RCC 7860 (cell line): Measurements from ENCODE around the gene FBP1.
"Not testable (repeated sequence)": the region's sequence is repeated elsewhere in the genome, so short reads cannot be mapped to it uniquely, and the experiment has no call there.

Experiments
- DNase-seq: peaks from one replicate; pipeline ENCODE4 v3.0.0-alpha.2; 2015; ENCODE audit warnings: low spot score
- FAIRE-seq: peaks from 2 replicates; lab custom pipeline; 2012; peaks lifted over from hg19 to GRCh38; lab: Jason Lieb, UNC

Gene FBP1

GRCh38 chr9:94586316-94586715 is 53.0 kb downstream of the FBP1 start:
- DNase-seq (no peak), FAIRE-seq (no peak)

- FAIRE-seq (no peak), DNase-seq (no peak)
Measured at GRCh38 chr9:94584555-94584954, 54.8 kb downstream of the FBP1 start.

DNA sequence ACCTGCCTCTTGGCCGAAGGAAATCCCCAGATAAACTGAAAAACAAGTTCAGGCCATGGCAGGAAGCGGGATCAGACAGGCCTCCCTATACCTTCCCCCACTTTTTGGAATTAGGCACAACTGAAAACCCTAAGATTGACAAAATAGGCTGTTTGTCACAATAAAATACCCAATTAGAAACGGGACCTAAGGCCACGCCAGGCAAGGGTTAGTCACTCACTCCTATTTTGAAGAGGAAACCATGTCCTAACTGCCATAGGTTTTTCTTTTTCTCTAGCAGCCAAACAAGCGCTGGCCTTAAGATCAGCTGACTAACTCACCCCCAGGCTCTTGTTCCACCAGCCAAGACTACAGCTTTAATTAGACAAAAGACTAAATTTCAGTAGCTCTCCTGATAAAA is 57.6 kb downstream of the FBP1 start:
- no peak for DNase-seq
- FAIRE-seq: no peak

DNA sequence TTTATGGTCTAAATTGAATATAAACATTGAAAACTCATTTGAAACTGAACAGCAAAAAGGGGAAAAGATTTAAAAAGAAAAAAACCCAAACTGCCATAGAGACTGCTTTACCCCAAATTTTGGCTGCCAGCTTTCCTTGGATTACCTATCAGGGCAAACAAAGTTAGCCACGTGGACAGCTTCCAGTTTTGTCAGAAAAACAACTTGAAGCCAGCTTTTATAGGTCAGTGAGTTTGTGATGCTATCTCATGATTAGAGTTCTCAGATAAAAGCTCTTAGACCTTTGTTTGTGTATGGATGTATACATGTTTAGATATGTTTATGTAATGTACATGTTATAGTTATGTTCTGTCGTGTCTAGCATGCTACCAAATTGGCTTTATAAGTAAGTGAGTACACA is 61.7 kb downstream of the FBP1 start:
- FAIRE-seq (no peak), DNase-seq (no peak)

DNA sequence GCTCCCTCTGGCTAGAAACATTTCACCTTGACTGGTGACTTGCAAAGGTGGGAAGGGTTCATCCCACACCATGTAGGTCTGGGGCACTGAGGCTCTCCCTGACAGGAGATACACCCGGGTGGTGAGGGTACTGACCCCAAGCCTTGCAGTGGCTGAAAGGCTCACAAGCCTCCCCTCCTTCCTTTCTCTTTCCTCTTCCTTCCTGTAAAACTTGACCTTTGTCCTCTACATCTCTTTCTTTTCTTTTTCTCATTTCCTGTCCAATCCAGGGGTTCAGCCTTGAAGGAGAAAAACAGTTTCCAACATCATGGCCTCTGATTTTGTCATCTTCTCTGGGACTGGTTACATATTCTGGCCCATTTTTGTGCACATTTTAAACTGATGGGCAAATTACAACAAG is 62.3 kb downstream of the FBP1 start:
- FAIRE-seq: no peak
- no peak for DNase-seq

DNA sequence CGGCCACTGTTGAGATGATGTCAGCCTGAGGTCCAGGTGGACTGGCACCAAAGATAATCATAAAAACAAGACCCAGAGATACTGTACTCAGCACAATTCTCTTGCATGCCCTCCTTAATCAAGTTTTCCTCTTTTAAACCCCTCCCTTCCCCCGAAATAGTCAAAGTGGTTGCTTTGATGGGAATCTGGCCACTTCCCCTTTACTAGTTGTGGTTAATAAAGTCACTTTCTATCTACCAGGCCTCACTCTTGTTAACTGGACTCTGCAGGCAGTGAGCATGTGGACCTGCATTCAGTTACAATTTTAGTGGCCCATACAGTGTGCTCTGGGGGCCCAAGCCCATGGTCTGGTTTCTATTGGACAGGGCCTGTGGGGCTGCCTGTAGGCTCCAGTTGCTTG is 63.2 kb downstream of the FBP1 start:
- FAIRE-seq (no peak), DNase-seq (no peak)

- FAIRE-seq (no peak), DNase-seq (no peak)
Measured at GRCh38 chr9:94568972-94569712, 70.2 kb downstream of the FBP1 start.

GRCh38 chr9:94568250-94568889 is 70.9 kb downstream of the FBP1 start:
- FAIRE-seq (no peak), DNase-seq (no peak)

DNA sequence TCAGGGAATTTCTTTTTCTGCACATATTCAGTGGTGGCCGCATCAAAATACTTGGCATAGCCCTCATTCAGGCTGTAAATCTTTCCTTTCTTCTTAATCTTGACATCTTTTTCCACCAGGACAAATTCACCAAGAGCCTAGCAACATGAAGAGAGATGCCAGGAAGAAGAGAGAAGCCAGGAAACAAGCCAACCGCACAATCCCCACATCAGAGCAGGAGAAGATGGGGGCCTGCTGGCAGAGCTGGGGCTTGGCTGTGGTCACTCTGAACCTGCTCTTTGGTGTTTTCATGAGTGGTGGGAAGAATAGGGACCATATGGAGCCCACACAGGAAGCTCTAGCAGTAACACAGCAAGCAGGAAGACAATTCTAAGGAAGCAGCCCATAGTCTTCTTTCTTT is 72.0 kb downstream of the FBP1 start:
- FAIRE-seq: no peak
- DNase-seq: no peak

DNA sequence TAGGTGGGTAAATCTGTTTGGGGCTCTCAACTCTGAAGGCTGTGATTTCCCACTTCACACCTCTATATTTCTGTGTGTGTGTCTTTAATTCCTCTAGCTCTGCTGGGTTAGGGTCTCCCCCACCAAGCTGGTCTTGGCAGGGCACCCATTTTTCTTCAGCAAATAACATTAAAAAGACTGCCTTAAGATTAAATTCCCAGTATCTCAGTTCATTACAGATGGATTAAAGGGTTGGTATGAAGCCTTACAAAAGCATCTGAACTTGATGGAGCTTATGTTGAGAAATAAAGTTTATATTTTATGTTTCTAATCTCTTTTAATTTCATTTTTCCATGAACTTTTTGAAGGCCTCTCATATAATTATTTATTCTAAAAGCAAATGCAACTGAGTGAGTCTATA is 72.8 kb downstream of the FBP1 start:
- DNase-seq (no peak), FAIRE-seq (no peak)

- FAIRE-seq, DNase-seq: not testable (repeated sequence)
Measured at GRCh38 chr9:94564279-94564678, 75.0 kb downstream of the FBP1 start.

DNA sequence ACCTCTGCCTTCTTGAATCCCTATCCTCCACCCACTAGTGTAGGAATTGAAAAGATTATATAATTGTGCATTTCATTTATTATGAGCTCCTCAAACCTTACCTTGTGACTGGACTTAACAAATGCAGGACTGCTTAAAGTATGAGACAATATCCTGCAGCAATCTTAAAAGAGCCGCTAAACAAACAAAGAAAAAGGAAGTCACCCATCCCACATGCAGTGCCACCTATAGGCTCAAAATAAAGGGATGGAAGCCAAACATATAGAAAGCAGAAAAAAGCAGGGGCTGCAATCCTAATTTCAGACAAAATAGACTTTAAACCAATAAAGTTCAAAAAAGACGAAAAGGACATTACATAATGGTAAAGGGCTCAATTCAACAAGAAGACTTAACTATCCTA is 75.8 kb downstream of the FBP1 start:
- DNase-seq: no peak

GRCh38 chr9:94560237-94560636 is 79.1 kb downstream of the FBP1 start:
- FAIRE-seq (no peak), DNase-seq (no peak)

More for the DNA sequence above, 75.8 kb downstream of the FBP1 start:
- no peak for FAIRE-seq

GRCh38 chr9:94557376-94557775 is 81.9 kb downstream of the FBP1 start:
- DNase-seq (no peak), FAIRE-seq (no peak)

DNA sequence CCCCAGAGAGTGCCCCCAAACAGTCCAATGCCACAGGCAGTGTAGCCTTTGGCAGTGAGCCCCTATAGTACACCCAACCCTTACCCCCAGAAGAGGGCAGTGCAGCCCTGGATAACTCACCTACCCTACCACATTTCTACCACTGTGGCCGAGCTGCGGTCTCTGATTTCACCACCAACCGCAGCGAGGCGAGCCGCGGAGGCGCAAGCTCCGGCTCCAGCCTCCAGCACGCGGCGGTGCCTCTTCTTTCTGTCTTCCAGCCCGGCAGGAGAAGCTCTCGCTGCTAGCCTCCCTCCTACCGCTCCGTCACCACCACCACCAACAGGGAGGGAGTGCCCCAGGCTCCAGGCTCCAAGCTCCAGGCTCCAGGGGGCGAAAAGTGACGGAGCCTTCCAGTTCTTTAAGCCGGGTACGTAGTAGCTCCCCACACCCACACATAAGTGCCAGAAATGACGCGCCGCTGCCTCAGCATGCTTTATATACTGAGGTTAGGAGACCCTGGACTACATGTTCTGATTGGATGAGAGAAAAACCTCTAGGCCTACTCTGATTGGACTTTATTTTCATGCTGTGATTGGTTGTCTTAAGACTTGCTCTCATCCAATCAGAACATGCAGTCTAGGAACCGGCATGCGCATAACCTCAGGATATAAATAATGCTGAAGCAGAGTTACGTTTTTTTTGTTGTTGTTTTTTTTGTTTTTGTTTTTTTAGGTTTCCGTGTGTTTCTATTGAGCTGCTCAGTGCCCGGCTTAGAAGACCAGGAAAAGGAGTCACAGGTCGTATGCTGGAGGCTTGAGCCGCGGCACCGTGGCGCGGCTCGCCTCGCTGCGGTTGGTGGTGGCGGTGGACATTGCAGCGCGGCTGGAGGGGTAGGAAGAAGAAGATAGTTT is 84.6 kb downstream of the FBP1 start, which contains the start of gene PCAT7:
Gene PCAT7, plus strand, starts transcription at position 645 of the 893 bp plus-strand sequence.
- FAIRE-seq: peak; percentile 84

DNA sequence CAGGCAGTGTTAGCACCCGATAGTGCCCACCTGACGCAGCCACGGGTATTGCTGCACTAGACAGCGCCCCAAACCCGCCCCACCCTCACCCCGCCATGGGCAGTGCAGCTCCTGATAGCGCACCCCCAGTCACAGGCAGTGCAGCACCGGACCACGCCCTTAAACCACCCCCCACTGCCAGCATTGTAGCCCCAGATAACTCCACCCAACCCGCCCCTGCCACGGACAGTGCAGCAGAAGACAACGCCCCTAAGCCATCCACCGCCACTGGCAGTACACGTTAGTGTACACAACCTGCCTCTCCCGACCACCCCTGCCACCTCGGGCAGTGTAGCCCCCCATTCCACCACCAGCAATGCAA is 85.3 kb downstream of the FBP1 start:
- FAIRE-seq: no peak
- no peak for DNase-seq

More for the DNA sequence above, 84.6 kb downstream of the FBP1 start, which contains the start of gene PCAT7:
- peak; percentile 87 for DNase-seq
